NCI-H2029 treated with DMSO at 0.1 percent for 48 hours (cell line): ENCODE measurements around the gene SNX13.

ENCODE experiments used
- DNase-seq: peaks from one replicate; lab custom pipeline; 2025; lab: John Stamatoyannopoulos, UW

The SNX13 gene

GRCh38 chr7:17947620-17948019 lies 7.3 kb upstream of the SNX13 start:
- DNase-seq: no peak

GRCh38 chr7:17946591-17946990 lies 6.3 kb upstream of the SNX13 start:
- no peak for DNase-seq

- DNase-seq: no peak
Measured at GRCh38 chr7:17944720-17945119, 4.4 kb upstream of the SNX13 start.

GRCh38 chr7:17943006-17943405 lies 2.7 kb upstream of the SNX13 start:
- no peak for DNase-seq

- DNase-seq: no peak
Measured at GRCh38 chr7:17942231-17942630, 1.9 kb upstream of the SNX13 start.

GRCh38 chr7:17940951-17941431 lies 697 bp upstream of the SNX13 start:
- DNase-seq: no peak

GRCh38 chr7:17939606-17940301 lies 540 bp downstream of the SNX13 start:
- DNase-seq: no peak

- DNase-seq: no peak
Measured at GRCh38 chr7:17939211-17939605, 1.1 kb downstream of the SNX13 start.

GRCh38 chr7:17937506-17938120 lies 2.7 kb downstream of the SNX13 start:
- no peak for DNase-seq

- DNase-seq: no peak
Measured at GRCh38 chr7:17936321-17936720, 4.0 kb downstream of the SNX13 start.

- no peak for DNase-seq
Measured at GRCh38 chr7:17934612-17935240, 5.6 kb downstream of the SNX13 start.

- no peak for DNase-seq
Measured at GRCh38 chr7:17934094-17934493, 6.2 kb downstream of the SNX13 start.

- DNase-seq: no peak
Measured at GRCh38 chr7:17932770-17933169, 7.5 kb downstream of the SNX13 start.

GRCh38 chr7:17931069-17931468 lies 9.2 kb downstream of the SNX13 start:
- no peak for DNase-seq

- no peak for DNase-seq
Measured at GRCh38 chr7:17930546-17930945, 9.7 kb downstream of the SNX13 start.

- no peak for DNase-seq
Measured at GRCh38 chr7:17929647-17930395, 10.5 kb downstream of the SNX13 start.

GRCh38 chr7:17928055-17928454 lies 12.2 kb downstream of the SNX13 start:
- DNase-seq: no peak

GRCh38 chr7:17921857-17922416 lies 18.4 kb downstream of the SNX13 start:
- no peak for DNase-seq

GRCh38 chr7:17917842-17918241 lies 22.5 kb downstream of the SNX13 start:
- no peak for DNase-seq

GRCh38 chr7:17916786-17917185 lies 23.5 kb downstream of the SNX13 start:
- no peak for DNase-seq

GRCh38 chr7:17915796-17916195 lies 24.5 kb downstream of the SNX13 start:
- no peak for DNase-seq

- no peak for DNase-seq
Measured at GRCh38 chr7:17915168-17915567, 25.1 kb downstream of the SNX13 start.
